ENCODE measurements around the gene TCERG1L.

GRCh38 chr10:131204406-131205152 lies 106.9 kb downstream of the TCERG1L start:
- TF ChIP-seq, protein P1, sequence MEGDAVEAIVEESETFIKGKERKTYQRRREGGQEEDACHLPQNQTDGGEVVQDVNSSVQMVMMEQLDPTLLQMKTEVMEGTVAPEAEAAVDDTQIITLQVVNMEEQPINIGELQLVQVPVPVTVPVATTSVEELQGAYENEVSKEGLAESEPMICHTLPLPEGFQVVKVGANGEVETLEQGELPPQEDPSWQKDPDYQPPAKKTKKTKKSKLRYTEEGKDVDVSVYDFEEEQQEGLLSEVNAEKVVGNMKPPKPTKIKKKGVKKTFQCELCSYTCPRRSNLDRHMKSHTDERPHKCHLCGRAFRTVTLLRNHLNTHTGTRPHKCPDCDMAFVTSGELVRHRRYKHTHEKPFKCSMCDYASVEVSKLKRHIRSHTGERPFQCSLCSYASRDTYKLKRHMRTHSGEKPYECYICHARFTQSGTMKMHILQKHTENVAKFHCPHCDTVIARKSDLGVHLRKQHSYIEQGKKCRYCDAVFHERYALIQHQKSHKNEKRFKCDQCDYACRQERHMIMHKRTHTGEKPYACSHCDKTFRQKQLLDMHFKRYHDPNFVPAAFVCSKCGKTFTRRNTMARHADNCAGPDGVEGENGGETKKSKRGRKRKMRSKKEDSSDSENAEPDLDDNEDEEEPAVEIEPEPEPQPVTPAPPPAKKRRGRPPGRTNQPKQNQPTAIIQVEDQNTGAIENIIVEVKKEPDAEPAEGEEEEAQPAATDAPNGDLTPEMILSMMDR (IDR thresholded peaks at IDR 0.05): no peak
- TF ChIP-seq POLR2A (IDR thresholded peaks at IDR 0.05): no peak
